T-helper 1 cell treated with Interleukin-12 subunit alpha and Interleukin-12 subunit beta and Interleukin-4 antibody, amounts not matched to agents 30 ng/mL and 1 ng/mL, for 36 hours (primary cell): ENCODE results near the gene LCE1C. TPM values are rescaled to one million over a fixed set of nuclear protein-coding genes. Genes with fewer than 3 reads are reported as not detected.

Experiments used
- intact Hi-C: fragments of 100-400 bp; cut with micrococcal nuclease; formaldehyde crosslinking; loops from one replicate; pipeline ENCODE4 v1.15.1; 2024
- total RNA-seq: library from RNA; stranded (reverse); gene quantifications from 2 replicates; pipeline ENCODE4 v1.2.3, GENCODE V29; 2022

LCE1C gene, protein sequence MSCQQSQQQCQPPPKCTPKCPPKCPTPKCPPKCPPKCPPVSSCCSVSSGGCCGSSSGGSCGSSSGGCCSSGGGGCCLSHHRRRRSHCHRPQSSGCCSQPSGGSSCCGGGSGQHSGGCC
- not detected in 2 replicates for total RNA-seq

DNA sequence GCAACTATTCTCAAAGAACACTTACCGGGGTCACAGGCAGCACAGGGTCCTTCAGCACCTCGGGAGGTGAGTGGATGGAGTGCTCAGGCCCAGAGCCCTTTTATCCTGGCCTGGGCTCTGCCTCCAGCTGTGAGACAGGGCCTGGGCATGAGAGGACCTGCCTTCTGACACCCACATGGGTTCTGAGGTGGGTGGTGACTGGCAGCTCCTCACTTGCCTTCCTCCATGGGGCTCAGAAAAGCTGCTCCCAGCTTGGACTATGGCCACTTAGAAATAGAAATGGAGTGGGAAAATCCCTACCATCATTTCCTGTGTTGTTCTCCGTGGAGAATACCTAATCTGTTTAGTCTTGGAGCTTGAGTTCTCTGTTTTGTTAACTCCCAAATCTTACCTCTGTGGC lies at the start of gene LCE1C:
LCE1C (minus strand) TSS at position 76 of the 400 bp plus-strand sequence. CDS start 1,173 bp downstream, outside the sequence.
- intact Hi-C loops = no loop called here

DNA sequence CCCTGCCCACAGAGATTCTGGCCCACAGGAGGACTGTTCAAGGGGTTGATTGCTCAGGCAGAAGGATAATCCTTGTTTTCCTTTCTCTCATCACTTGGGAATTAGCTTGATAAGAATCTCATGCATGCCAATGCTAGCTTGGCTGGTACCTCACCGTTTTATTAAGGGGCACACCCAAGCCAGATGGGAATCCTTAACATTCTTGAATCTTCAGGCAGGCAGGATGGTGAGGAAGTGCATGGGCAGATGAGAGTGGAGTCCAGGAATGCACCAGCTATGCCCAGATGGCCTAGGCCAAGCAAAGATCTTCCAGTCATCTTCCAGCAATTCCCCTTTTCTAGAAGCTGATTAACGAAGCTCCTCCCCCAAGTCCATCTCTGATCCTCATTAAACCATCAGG lies 49.2 kb upstream of the LCE1C start:
- intact Hi-C loops = no loop called here

DNA sequence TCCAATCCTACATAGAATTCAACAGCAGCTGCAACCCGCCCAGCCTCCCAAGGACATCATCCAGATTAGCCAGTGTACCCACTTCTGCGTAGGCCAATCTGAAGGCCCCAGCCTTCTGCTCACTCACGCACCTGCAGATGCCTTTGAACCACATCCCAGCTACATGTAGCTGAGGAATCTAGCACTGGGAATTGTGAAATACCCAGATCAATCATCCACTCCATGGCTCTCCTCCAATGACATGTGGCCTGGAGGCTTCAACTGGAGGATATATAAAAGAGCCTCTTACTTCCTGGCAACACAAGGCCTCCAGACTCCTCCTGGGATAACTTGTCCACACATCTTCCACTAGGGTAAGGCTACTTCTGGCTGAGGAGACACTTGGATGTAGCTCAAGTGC lies 36.1 kb upstream of the LCE1C start, which contains the start of gene LCE6A:
LCE6A (plus strand) TSS at position 301 of the 400 bp plus-strand sequence. CDS start 665 bp downstream, outside the sequence.
- intact Hi-C loops = no loop called here

DNA sequence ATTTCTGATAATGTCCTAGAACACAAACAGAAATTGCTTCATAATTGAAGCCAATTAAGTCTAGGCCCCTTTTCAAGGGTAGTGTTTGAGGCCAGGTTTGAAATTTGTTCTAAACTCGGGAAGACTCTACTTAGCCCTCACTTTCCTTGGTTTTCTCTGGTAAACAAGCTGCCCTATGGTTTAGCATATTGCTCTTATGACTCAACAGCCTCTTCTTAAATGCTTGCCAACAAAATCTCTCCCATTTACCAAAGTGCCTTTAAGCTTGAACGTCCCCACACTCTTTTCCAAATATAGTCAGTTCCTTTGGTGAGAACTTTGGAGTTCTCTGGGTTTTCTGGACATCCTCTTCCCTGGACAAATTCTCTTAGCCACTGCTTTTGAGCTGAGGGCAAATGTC lies 30.4 kb upstream of the LCE1C start:
- intact Hi-C loops = no loop called here

DNA sequence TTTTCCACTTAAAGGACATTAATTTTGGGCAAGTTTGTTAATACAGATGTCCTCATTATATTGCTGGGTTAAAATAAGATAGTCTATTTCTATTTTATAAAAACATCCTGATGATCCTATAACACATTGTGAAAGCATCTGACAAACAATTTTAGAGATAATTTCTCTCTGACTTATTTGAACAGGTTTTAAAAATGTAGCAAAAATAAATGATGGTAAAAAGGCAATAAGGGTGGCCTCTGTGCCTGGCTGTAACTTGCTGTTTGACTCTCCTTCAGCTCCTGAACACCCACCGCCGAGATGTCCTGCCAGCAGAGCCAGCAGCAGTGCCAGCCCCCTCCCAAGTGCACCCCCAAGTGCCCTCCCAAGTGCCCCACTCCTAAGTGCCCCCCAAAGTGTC lies 20.7 kb upstream of the LCE1C start, which contains the start of gene LCE1A:
LCE1A (plus strand) TSS at position 301 of the 400 bp plus-strand sequence; CDS start at position 301, 0 bp downstream.
- intact Hi-C loops = no loop called here

DNA sequence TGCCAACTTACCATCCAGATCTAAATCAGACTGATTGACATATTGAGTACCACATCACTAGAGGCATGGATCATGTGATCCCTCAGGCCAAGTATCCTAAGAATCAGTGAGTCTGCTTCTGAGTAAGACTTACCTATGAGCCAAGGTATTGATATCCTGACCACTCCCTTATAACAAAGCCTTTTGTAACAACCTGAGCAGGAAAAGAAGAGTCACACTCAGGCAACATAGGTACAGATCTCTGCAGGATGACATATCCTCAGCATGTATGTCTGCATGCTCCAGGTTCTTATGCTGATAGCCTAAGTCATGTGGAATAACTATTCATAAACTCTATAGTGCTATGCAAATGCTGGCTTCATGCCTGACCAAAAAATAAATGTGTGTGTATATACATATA lies 18.5 kb upstream of the LCE1C start:
- intact Hi-C loops = no loop called here

DNA sequence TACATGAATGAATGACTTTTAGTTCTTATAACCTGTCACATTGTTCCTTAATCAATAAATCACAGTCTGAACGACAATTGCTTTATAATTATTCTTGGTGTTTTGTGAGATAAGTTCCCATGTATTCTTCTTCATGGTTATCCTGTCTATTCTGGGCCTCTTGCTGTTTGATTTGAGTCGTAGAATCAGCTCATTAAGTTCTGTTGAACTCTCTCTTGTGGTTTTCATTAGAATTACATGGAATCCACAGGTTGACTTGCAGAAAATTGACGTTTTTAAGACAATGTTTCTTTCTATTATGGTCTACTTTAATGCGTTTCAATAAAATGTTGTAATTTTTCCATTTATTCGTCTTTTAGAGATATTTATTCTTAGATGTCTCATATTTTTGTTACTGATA lies 16.8 kb upstream of the LCE1C start:
- intact Hi-C loops = no loop called here

DNA sequence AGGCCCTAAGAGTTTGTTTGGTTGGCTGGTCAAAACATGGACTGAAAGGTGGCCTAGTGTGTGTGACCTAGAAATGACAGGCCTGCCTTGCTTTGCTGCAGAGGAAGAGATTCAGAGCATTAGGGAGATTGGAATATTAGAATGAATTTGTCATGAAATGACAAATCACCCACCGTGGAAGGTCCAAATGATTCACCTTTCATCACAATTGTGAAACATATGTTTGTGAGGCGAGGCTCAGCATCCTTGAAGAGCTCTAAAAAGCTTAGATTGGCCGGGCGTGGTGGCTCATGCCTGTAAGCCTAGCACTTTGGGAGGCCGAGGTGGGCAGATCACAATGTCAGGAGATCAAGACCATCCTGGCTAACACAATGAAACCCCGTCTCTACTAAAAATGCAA lies 10.9 kb upstream of the LCE1C start:
- intact Hi-C loops = no loop called here

DNA sequence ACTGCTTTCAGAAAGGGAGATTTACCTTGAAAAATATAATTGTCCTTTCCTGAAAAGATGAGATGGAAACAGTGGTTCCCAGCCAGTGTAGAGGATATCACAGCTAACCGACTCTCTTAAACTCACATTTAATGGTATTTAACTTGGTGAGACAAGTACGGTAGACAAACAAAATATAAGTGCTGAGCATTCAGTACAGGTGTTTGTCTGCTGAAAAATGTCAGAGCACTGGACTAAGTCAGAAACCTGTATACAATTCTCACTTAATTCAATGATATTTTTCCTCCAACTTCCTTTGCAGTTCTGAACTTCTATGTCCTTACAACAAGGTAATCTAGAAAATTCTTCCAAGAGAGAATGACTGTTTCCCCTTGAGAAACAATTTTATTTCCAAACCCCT lies 5.2 kb upstream of the LCE1C start, which contains the start of gene LCE1B:
LCE1B (plus strand) TSS at position 301 of the 400 bp plus-strand sequence. CDS start 476 bp downstream, outside the sequence.
- intact Hi-C loops = no loop called here

DNA sequence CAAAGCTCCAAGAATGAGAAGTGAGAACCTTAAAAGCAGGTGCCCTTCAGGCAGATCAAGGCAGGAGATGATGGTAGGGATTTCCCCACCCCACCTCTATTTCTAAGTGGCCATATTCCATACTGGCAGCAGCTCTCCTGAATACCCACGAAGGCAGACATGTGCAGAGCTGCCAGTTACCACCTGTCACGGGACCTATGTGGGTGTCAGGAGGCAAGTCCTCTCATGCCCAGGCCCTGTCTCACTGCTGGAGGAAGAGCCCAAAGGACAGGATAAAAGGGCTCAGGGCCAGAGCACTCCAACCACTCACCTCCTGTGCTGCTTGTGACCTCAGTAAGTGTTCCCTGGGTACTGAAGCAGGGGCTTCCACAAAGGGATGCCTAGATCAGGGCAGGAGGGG lies 4.6 kb upstream of the LCE1C start:
- intact Hi-C loops = no loop called here

DNA sequence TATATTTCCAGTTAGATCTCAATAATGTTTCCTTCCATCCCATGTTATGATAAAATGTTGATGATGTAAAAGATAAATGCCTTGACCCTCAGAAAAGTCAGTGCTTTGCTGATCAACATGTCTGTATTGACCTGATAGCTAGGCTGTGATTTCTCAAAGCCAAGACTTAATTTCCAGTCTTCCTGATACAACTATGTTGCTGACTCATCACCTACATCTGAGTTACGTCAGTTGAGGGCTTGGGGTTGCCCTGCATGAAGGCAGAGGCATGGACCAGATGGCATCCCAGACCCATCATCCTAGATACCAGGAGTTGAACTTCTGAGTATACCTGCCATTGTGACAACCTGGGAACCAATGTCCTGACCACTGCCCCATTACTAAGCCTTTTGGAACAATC lies 5.1 kb downstream of the LCE1C start:
- intact Hi-C loops = no loop called here

DNA sequence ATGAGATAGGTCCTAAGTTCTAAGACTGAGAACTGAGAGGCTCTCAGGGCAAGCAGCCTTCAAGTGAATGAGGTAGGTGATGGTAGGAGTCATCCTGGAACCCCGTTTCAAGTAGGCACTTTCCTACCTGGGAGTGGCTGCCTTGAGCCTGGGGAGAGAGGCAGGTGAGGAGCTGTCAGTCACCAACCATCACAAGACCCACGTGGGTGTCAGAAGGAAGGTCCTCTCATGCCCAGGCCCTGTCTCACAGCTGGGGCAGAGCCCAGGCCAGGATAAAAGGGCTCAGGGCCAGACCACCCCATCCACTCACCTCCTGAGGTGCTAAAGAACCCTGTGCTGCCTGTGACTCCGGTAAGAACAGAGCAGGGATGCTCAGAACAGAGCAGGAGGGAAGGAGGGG lies 10.0 kb downstream of the LCE1C start, which contains the start of gene LCE1D:
LCE1D (plus strand) TSS at position 301 of the 400 bp plus-strand sequence. CDS start 1,074 bp downstream, outside the sequence.
- intact Hi-C loops = no loop called here

DNA sequence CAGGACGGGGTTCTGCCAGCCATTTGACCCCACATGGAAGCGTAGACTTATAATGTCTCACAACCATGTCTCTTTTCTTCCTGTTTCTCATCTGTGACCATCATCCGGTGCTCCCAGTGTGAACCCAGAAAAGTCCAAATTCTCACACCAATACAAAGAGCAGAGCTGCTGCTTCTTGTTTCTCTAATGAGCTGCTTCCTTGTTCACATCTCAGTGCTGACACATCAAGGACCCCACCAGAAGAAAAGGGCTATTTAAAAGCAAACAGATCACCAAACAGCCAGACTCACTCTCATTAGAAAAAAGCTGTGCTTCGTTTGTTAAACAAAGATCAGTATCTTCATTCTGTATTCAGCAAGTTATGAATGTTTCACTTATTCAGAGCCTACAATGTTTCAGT lies 10.8 kb downstream of the LCE1C start:
- intact Hi-C loops = no loop called here

DNA sequence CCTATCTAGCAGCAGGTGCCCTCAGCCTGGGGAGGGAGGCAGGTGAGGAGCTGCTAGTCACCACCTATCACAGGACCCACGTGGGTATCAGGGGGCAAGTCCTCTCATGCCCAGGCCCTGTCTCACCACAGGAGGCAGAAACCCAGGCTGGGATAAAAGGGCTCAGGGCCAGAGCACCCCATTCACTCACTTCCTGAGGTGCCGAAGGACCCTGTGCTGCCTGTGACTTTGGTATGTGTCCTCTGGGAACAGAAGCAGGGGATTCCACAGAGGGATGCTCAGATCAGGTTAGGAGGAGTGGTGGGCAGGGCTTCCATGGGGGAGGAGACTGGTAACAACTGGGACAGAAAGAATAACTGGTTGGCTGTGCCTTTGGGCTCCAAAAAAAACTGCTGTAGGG lies 20.4 kb downstream of the LCE1C start, which contains the start of gene LCE1E:
LCE1E (plus strand) TSS at position 181 of the 400 bp plus-strand sequence. CDS start 1,043 bp downstream, outside the sequence.
- intact Hi-C loops = no loop called here

DNA sequence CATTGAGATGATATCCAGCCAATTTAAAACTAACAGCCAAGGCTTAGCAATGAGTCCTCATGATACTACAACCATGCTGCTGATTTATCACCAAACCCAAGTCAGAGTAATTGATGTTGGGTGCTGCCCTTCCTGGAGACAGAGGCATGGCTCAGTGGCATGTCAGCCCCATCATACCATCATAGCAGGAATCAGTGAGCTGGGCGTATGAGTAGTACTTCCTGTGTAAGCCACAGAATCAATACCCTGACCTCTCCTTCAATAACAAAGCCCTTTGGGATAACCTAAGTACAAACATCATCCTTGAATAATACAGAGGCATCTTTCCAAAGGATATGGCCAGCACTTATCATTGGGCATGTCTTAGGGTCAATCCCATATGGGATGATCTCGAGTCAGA lies 23.4 kb downstream of the LCE1C start:
- intact Hi-C loops = no loop called here

DNA sequence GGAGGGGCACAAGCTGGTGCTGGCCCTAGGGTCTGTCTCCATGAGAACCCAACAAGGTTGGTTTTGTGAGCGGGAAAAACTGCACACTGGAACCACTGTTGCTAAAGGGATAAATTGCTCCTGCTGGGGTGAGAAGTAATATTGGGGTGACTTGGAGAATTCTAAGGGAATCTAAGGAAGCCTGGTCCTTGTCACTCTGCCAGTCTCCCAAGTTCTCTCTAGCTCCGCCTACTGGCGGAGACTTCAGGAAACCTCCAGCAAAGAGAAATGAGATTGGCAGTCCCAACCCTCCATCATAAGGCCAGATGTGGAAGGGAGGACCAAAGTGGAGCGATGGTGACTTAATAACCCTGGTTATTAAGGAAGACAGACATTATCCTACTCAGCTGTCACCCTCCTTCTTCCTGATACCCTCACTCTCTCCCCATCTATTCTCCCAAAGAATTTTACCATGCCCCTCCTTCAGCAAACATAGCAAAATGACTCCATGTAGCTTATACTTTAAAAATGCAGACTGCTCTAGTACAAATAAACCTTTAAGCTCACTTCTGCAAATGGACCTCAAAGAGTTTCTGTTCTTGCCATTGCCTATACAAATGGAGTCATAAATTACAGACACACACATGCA lies 28.8 kb downstream of the LCE1C start:
- intact Hi-C loops = no loop called here

DNA sequence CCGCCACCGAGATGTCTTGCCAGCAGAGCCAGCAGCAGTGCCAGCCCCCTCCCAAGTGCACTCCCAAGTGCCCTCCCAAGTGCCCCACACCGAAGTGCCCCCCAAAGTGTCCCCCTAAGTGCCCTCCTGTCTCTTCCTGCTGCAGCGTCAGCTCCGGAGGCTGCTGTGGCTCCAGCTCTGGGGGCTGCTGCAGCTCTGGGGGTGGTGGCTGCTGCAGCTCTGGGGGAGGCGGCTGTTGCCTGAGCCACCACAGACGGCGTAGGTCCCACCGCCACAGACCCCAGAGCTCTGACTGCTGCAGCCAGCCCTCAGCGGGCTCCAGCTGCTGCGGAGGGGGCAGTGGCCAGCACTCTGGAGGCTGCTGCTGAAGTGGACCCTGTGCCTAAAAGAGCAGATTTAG lies 30.1 kb downstream of the LCE1C start:
- intact Hi-C loops = no loop called here

DNA sequence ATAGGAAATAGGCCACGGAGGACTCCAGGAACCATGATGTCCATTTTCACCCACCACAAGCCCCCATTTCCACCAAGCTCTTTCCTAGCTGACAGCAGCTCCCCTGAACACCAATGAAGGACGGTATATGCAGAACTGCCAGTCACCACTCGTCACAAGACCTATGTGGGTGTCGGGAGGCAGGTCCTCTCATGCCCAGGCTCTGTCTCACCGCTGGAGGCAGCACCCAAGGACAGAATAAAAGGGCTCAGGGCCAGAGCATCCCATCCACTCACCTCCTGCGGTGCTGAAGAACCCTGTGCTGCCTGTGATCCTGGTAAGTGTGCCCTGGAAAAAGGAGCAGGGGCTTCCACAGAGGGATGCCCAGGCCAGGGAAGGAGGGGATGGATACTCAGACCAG lies 31.6 kb downstream of the LCE1C start, which contains the start of gene LCE1F:
LCE1F (plus strand) TSS at position 266 of the 400 bp plus-strand sequence. CDS start 1,232 bp downstream, outside the sequence.
- intact Hi-C loops = no loop called here

DNA sequence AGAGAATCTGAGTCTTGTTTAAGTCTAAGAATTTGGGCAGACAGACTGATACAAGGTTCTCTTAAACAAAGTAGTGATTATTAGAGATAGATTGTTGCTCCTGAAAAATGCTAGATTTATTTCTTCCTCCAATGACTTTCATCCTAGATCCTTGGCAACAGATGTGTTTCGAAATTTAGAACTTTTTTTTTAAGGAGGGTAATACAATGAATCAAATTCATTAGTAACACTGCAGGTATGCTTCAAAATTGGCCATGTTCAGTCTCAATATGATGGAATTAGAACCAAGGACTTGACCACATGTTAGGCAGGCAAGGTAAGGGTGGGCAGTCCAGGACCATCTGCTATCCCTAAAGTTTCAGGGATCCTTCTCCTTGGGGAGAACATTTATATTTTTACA lies 36.0 kb downstream of the LCE1C start:
- intact Hi-C loops = no loop called here

DNA sequence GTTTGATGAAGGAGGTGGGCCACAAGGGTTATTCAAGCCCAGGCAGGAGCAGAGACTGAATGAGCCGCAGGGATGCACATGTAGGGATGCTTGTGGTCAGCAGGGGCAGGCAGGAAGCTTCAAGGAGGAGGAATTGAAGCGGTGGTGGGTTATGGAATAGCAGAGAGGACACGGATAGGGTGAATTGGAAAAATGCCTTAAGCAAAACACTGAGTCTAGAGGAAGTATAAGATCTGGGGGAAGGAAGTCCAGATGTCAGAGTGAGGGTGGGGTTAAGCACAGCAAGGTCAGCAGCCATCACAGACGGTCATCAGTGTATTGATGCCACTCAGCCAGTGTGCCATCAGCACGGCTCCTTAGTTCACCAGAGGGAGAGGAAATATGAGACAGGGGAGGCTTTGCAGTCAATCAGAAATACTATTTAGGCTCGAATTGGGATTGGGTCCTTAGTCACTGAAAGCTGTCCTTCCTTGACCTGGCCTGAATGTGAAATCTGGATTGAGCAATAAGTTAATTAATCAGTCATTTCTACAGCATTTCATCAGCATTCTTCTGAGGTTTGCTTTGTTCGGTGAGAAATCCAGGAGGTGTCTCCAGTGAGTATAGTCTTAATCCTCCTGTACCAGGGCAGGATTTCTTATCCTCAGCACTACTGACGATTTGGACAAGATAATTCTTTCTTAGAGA lies 37.5 kb downstream of the LCE1C start:
- intact Hi-C loops = no loop called here

DNA sequence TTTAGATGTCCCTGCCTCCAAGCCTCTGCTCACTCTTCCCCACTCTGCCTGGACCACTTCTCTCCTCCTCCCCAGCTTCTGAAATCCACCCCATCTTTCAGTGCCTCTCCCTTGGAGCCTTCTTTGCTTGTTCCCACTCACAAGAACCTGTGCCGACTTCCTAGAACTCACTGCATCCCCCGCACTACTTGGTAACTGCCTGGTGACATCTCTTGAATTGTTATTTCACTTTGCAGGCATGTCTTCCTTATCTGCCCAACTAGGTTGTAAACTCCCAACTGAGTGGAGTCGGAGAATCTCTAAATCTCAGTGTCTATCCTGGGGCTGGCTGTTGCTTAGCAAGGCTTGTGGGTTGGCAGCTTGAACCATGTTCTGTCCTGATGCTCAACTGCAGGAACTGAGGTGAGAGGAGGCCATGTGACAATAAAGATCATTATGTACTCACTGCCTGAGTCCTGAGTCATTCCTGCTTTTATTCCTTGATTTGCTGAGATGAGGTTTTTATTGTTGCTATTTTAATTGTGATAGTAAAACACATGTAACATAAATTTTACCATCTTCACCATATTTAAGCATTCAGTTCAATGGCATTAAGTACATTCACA lies 44.7 kb downstream of the LCE1C start:
- intact Hi-C loops = no loop called here
